Transverse colon (tissue), 4 donors: Measurements from ENCODE around the gene ZNF33A.
A peak's percentile ranks its signal among the peaks of the same experiment; 100 is the strongest.

ENCODE experiments used
- CTCF ChIP-seq, 5 experiments: fragments of 200-600 bp in 3 of 5; fragments of 450-650 bp in 2 of 5; sonication (generic) in 3 of 5; IDR thresholded peaks; 1 replicate in 2 of 5; 2 replicates in 3 of 5; pipeline ENCODE4 v1.5.1; 2016 to 2017; ENCODE audit warnings: antibody characterized with exemption in 5 of 5, inconsistent platforms in 3 of 5, mild to moderate bottlenecking in 2 of 5, moderate library complexity in 1 of 5
- POLR2A ChIP-seq: fragments of 450-650 bp; IDR thresholded peaks from one replicate; pipeline ENCODE4 v1.6.1; 2016; ENCODE audit warnings: antibody characterized with exemption, mild to moderate bottlenecking, moderate library complexity
- POLR2AphosphoS5 ChIP-seq, 3 donors: sonication (generic); formaldehyde crosslinking; IDR thresholded peaks; one replicate each; pipeline ENCODE4 v1.6.1; 2016; ENCODE audit warnings: antibody characterized with exemption in 3 of 3

- TF ChIP-seq CTCF (IDR thresholded peaks at IDR 0.05) (peak in 1 of 5 experiments; percentile 4), POLR2AphosphoS5 (IDR thresholded peaks at IDR 0.05) (no peak), POLR2A (no peak)
Measured at GRCh38 chr10:37976880-37977203, 33.6 kb upstream of the ZNF33A start.
